Upper lobe of right lung (tissue), 1 donor: Measurements from ENCODE around the gene FSHR. TPM values are rescaled to one million over a fixed set of nuclear protein-coding genes. Genes with fewer than 3 reads are reported as not detected.

Source experiments
- ATAC-seq: fragments of 200-7000 bp; cut with Tn5 transposase; one replicate; pipeline ENCODE4 v1.9.1; 2020; ENCODE audit warnings: mild to moderate bottlenecking, moderate library complexity
- DNase-seq: peaks from one replicate; pipeline ENCODE4 v3.0.0-alpha.2; 2020
- H3K27ac ChIP-seq: fragments of 200-600 bp; one replicate; pipeline ENCODE4 v1.8.0; 2022
- H3K27me3 ChIP-seq: fragments of 200-600 bp; one replicate; pipeline ENCODE4 v1.8.0; 2022; ENCODE audit warnings: mild to moderate bottlenecking
- H3K36me3 ChIP-seq: fragments of 200-600 bp; one replicate; pipeline ENCODE4 v1.8.0; 2022
- H3K4me1 ChIP-seq: fragments of 200-600 bp; one replicate; pipeline ENCODE4 v1.8.0; 2022
- H3K4me3 ChIP-seq: fragments of 200-600 bp; one replicate; pipeline ENCODE4 v1.8.0; 2022; ENCODE audit warnings: mild to moderate bottlenecking
- H3K9me3 ChIP-seq: fragments of 200-600 bp; one replicate; pipeline ENCODE4 v1.8.0; 2022
- intact Hi-C: fragments of 100-400 bp; cut with DNase I; formaldehyde crosslinking; loops from one replicate; pipeline ENCODE4 v1.11.0; 2022
- microRNA-seq: library from miRNA; unstranded; fragments of <30 nt; microRNA quantifications from one replicate; pipeline ENCODE4 v1.2.0, GENCODE V29; 2020; ENCODE audit warnings: borderline microRNAs expressed
- total RNA-seq: library from RNA; stranded (reverse); fragmentation: NEBNext Ultra II Directional; extraction: Animal tissue kit (Norgen Biotek cat#: 25700); gene quantifications from one replicate; pipeline ENCODE4 v1.2.1, GENCODE V29; 2021
- TF ChIP-seq, protein P1 (sequence below): fragments of 200-600 bp; IDR thresholded peaks from one replicate; pipeline ENCODE4 v1.8.0; 2022; ENCODE audit warnings: antibody characterized with exemption
- donor health status: DM: no; HTN: yes; CAD: no; lungs with severe emphysema.

The FSHR gene
- total RNA-seq, 1 donor from 2014 or later = not detected

DNA sequence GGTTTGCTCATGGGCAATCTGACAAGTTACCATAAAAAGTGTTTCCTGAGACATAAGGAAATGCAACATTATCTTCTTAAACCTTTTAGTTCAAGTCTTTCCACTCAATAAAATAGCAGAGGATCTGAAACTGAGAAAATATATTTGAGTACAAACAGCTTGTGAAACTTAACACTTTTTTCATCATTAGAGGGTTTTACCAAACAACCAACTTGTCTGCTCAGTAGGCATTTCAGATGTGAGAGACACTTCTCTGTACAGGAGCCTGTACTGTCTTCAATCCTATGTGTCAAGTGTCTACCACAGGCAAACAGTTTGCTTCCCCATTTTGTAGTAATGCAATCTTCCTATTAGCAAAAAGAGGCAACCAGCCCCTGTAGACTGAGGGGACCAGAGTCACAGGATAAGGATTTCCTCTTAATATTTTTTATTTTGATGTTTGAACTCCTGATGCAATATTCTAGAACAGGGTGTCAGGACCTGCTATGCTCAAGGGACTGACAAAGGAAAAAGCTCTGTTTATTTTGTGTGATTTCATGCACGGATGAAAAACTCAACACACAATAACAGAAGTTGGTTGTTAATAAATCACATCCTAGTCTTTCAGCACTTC lies 239.7 kb downstream of the FSHR start:
- no peak overlapping the region for H3K27ac ChIP-seq
- TF ChIP-seq, protein P1, sequence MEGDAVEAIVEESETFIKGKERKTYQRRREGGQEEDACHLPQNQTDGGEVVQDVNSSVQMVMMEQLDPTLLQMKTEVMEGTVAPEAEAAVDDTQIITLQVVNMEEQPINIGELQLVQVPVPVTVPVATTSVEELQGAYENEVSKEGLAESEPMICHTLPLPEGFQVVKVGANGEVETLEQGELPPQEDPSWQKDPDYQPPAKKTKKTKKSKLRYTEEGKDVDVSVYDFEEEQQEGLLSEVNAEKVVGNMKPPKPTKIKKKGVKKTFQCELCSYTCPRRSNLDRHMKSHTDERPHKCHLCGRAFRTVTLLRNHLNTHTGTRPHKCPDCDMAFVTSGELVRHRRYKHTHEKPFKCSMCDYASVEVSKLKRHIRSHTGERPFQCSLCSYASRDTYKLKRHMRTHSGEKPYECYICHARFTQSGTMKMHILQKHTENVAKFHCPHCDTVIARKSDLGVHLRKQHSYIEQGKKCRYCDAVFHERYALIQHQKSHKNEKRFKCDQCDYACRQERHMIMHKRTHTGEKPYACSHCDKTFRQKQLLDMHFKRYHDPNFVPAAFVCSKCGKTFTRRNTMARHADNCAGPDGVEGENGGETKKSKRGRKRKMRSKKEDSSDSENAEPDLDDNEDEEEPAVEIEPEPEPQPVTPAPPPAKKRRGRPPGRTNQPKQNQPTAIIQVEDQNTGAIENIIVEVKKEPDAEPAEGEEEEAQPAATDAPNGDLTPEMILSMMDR = no peak
- no peaks in the 10 kb centered on the region for H3K36me3 ChIP-seq
- intact Hi-C loops = no loop called here
- ATAC-seq (no peak), DNase-seq (no peak)
- H3K27me3 ChIP-seq = no peaks in the 10 kb centered on the region
- no peaks in the 10 kb centered on the region for H3K9me3 ChIP-seq
- H3K4me1 ChIP-seq = no peaks in the 10 kb centered on the region
- H3K4me3 ChIP-seq = no peak overlapping the region

Small RNA genes lying within 50 kb of the gene (microRNA-seq; reads per million reads assigned to microRNA genes)
- gene MIR548BA = not detected
